Stimulated activated CD4-positive, alpha-beta T cell treated with anti-CD3 and anti-CD28 coated beads, Interleukin-1b, Interleukin-23, amount 100 ng/mL, for 1 hour (primary cell): ENCODE measurements around the gene PDLIM1.
"Not testable (repeated sequence)": the region's sequence is repeated elsewhere in the genome, so short reads cannot be mapped to it uniquely, and the experiment has no call there.

Source experiments
- DNase-seq, 2 donors: peaks; one replicate each; pipeline ENCODE4 v3.0.0-alpha.2; 2020; ENCODE audit warnings: low read depth in 2 of 2

The PDLIM1 gene

DNA sequence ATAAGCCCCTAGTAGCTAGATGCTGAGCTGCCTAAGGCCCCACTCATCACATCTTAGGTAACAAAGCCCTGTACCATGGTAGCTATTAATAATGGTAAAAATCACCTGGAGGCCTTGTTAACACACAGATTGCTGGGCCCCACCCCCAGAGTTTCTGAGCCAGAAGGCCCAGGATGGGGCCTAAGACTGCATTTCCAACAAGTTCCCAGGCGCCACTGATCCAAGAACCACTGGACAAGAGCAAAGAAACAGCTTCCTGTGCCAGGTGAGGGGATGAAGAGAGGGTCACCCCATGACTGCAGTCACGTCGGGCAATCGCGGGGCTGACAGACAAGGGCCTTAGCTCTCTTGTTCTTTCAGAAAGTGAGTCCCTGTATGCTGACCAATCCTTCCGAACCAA, 50.0 kb downstream of the PDLIM1 start:
- DNase-seq: no peak

DNA sequence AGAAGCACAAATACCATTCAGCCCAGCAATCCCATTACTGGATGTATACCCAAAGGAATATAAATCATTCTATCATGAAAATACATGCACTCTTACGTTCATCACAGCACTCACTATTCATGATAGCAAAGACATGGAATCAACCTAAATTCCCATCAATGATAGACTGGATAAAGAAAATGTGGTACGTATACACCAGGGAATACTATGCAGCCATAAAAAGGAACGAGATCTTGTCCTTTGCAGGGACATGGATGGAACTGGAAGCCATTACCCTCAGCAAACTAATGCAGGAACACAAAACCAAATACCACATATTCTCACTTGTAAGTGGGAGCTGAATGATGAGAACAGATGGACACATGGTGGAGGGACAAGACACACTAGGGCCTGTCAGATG, 50.7 kb downstream of the PDLIM1 start:
- not testable (repeated sequence) for DNase-seq

DNA sequence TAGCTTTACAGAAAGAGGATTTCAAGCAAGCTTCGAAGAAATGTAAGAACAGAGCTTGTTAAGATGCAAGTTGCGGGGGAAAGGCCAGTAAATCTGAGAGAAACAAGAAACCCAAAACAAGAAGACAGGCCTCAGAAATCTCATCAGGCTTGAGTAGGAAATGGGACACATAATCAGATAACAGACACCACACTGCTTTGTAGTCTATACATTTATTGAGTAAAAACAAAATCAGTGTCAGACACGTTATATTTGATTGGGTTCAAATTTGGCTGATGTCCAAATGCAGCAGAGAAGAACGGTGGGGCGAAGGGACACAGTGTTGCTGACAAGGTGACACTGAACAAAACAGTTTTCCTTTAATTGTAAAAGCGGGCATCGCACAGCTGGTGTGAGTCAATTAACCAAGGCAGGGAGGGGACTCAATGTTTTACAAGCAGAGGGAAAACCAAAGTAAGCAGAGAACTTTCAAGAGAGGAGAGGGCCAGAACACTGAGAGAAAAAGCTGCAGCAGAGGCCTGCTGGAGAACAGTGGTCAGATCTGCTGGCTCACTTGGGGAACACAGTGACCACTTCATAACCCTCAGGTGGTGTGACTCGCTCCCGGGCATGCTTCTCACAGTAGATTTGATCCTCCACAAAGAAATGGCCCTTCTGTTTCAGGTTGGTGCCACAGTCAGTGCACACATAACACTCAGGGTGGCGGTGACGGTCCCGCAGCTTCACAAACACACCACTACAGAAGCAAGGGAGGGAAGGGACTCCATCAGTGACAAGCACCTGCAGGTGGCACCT, 53.2 kb downstream of the PDLIM1 start:
- no peak for DNase-seq

DNA sequence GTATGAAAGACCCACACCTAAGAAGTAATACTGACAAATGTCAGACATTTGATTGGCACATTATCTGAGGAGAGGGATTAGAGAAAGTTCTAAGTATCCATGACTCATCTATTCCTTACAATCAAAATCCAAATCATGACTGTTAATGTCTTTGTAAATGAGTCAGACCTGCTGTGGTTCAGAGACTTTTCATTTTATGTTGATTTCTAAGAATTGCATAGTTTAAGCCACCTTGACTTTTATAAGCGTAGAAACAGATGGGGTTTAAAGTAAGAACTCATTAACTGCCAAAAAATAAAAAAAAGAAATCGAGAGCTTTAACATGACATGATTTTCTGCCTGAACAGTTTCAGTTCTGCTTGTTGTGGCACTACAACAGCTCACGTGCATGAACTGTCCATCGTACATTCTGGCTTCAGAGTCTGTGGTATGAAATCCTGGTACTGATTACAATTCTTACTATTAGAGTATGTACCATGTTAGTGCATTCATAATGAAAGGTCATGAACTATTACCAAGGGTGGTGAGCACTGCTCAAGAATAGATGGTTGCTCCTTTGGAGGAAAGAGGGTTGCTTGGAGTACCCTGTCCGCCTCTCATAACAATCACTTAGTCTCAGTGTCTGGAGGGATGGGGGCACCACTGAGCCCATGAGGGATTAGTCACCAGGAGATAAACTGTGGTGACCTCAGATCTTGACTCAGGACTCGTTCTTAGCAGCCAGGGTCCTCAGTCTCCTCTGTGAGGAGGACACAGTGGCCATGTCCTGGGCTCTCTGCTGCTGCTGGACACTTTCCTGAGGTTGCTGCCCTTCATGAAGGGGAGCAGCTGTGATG, 54.5 kb downstream of the PDLIM1 start:
- DNase-seq: no peak

DNA sequence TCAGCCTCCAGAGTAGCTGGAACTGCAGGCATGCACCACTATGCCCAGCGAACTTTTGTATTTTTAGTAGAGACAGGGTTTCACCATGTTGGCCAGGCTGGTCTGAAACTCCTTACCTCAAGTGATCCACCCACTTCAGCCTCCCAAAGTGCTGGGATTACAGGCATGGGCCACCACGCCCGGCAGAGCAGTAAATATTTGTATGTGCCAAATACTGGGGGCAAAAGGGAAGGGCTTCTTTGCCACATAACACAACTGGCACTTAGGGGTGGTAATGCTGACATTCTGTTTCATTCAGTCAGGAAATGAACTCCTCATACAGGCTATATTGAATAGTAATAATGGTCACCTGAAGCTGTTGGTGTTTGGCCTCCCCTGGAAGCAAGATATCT, 55.1 kb downstream of the PDLIM1 start:
- no peak for DNase-seq

DNA sequence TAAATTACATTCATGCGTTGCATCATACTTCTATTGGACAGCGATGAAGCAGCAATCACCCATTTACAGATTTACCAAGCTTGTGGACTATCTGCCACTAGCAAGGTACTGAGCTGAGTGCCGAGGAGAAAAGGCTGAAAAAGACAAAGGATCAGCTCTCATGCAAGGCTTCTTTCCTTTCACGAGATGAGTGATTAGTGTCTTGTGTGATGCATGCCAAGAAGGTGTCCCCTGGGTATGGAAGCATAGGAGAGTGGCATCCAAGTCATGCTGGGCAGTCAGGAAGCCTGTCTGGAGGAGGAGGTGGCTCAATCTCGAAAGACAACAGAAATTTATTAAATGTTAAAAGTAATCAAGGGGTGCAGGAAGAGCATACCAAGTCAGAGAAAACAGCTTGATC, 55.9 kb downstream of the PDLIM1 start:
- DNase-seq: no peak

DNA sequence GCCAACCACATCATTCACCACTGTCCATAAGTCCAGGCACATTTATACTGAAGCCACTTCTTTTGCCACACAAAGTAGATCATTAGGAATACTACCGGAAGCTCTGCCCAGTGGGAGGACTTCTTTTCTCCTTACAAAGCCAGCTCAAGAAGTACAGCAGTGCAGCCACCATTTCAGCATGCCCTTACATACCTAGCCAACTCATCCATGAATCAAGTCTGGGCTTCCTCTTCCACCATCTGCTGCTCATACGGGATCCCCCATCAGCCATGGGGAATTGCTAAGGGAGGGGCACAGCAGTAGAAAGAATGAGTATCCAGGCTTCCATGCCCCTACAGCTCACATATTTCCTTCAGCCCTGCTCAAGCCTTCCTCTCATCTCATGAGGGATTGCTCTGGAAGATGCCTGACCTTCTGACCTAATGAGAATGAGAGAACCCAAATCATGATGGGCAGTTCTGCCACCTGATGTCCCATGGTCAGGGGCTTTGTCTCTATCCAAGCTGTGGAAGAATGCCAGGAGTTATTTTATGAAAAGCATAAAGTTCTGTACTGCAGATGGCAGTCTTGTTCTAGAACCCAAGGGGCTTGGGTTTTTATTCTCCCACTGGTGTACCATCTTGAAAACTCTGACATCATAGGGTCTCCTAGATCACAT, 57.3 kb downstream of the PDLIM1 start:
- no peak for DNase-seq

DNA sequence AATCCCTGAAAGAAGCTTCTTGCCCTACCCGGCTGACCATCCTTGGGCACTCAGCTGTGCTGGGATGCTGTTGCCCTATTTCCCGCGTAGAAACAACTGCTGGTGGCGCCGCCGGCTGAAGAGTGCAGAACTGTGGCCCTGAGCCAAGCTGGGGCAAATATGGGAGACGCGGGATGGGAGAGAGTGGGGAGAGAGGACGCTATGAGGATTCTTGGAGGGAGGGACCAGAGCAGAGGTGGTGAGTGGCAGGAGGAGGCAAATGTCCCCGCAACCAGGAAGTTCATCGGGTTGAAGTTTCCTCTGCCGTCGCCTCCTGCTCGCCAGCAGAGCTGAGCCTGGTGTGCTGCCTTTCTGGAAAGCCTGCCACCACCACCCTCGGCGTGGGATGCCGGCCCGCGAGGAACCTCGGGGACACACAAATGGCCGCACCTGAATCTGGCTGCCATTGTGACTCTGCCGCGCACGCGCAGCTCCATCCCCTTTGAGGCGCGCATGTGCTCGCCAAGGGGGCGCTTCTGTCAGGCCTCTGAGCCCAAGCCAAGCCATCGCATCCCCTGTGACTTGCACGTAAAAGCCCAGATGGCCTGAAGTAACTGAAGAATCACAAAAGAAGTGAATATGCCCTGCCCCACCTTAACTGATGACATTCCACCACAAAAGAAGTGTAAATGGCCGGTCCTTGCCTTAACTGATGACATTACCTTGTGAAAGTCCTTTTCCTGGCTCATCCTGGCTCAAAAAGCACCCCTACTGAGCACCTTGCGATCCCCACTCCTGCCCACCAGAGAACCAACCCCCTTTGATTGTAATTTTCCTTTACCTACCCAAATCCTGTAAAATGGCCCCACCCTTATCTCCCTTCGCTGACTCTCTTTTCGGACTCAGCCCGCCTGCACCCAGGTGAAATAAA, 59.9 kb downstream of the PDLIM1 start:
- DNase-seq: peak in 1 of 2 donors; percentile 14

DNA sequence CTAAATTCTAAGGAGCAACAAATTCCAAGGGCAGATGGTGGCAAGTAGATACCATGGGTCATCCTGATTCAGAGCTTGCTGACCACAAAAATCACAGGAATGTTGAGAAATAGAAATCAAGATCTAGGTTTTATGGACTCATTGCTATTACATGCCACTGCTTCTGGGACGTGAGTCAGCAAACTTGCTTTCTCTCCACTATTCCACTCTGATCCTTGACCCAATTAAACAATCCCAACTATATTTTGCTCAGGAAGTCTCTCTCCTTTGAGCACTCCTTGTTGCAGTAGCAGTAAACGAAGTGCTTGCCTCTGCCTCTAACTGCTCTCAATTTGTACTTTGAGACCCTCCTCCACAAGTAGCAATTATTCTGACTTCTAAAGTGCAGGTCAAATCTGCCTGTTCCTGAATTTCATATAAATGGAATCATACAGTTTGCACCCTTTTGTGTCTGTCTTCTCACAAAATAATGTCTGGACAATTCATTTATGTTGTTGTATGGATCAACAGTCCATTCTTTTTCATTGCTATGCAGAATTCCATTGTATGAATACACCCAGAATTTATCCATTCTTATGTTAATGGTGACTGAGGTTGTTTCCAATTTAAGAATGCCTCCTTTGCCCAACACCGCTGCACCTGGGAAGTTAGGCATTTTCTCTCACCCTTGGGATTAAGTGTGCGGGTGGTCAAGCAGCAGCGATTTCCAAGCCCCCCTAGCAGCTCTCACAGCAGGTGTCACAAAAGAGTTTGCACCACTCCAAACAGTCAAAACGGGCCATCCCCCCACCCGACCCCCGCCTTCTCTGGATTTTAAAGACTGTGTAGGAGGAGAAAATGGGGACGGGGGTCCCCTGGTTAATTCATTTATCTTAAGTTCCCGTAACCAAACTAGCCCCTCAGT, 60.8 kb downstream of the PDLIM1 start:
- no peak for DNase-seq

DNA sequence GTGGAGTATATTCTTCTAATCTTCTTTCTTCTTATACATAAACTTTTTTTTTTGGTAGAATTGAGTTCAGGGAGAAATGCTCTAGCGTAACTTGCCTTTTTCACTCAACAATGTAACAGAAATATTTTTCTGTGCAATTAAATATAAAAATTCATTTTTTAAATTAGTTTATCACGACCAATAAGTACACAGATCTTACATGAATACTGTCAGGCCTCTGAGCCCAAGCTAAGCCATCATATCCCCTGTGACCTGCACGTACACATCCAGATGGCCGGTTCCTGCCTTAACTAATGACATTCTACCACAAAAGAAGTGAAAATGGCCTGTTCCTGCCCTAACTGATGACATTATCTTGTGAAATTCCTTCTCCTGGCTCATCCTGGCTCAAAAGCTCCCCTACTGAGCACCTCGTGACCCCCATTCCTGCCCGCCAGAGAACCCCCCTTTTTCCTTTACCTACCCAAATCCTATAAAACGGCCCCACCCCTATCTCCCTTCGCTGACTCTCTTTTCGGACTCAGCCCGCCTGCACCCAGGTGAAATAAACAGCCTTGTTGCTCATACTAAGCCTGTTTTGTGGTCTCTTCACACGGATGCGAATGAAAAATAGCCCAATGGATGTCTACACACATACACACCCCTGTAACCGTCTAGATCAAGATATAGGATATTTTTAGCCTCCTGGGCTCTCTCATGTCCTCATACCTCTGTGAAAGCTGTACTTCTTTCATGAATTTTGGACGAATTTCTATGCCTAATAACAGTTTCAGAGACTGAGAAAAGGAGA, 61.7 kb downstream of the PDLIM1 start:
- DNase-seq: not testable (repeated sequence)

DNA sequence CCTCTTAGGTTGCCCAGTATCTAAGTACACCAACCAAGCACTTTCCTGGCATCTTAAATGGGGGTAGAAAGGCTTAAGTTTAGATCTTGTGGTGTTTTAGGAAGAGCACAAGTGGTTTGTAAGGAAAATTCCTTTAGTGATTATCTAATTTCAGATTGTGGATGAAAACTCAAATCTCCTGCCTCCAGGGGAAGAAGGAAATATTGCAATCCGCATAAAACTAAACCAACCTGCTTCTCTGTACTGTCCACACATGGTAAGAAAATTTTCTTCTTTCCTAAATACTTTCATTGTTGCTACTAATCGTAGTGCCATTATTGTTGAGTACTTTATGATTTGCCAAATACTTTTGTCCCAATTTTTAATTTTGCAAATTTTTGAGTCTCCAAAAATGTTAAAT, 65.7 kb downstream of the PDLIM1 start:
- DNase-seq: no peak

DNA sequence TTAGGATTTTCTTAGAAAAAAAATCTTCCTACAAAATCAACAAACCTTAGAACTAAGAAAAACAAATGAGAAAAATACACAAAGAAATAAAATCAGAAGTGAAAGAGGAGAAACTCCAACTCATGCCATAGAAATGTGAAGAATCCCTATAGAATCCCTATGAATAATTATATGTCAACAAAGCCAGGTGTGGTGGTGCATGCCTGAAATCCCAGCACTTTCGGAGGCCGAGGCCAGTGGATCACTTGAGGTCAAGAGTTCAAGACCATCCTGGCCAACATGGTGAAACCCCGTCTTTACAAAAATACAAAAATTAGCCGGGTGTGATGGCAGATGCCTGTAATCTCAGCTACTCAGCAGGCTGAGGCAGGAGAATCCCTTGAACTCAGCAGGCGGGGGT, 69.7 kb downstream of the PDLIM1 start:
- no peak for DNase-seq

DNA sequence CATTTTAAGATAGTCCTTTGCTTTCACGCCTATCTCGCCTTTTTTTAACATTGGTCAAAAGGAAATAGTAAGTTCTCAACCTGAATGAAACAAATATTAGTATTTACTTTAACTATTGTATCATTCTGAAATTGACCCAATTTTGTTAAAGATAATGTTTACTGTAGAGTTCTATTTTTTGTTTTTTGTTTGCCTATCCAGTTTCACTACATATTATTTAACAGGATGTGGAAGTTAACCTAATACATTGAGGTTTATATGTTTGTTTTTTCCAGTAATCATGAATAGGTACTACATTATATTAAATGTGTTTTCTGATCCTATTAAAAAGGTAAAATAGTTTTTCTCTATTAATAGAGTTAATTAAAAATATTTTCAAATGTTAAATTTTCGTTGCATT, 70.3 kb downstream of the PDLIM1 start:
- no peak for DNase-seq

DNA sequence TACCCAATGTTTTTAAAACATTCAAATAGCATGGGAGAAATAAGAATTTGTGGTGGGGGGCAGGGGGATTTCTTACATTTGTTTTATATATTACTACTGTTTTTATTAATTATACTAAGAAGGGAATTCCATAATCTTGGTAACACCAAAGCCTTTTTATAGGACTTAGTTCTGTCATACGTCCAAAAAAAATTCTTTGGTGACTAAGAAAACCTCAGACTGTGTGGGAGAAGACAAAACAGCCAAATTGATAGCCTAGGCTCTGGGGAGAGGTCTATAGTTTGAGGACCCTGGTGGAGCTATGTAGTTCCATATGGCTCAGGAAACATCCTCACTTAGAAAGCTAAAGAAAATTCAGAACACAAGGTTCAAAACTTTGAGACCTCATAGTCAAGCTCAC, 73.3 kb downstream of the PDLIM1 start:
- no peak for DNase-seq

DNA sequence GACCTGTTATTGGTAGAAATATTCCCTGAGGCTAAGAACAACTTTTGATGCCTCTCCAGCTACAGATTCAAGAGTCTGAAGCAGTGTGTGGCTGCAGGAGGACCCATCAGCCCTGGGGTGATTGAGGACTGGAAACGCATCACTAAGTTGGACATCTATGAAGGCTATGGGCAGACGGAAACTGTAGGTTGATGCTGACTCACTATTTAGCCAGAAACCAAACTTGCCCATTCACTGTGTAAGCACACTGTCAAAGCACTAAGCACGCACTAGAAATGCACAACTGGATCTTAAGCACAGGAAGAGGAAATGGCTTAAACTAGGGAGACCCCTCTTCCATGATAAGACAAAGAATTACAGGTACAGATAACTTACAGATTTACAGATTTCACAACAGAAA, 76.0 kb downstream of the PDLIM1 start:
- no peak for DNase-seq

DNA sequence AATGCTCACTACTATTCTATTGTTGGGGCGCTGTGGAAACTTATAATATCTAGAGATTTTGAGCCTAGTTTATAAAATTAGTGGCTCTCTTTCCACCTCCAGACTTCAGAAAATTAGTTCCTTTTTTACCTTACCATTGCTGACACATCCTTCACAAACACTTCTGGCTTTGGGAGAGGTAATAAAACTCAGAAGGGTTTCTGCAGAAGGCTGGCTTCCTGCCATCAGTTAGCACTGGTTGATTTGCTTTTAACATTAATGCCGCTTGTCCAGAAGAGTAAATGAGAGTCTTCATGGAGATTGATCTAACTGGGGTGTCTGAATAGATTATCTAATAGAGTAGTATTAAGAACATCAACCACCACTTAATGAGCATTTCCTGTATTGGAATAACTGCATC, 76.4 kb downstream of the PDLIM1 start:
- no peak for DNase-seq

DNA sequence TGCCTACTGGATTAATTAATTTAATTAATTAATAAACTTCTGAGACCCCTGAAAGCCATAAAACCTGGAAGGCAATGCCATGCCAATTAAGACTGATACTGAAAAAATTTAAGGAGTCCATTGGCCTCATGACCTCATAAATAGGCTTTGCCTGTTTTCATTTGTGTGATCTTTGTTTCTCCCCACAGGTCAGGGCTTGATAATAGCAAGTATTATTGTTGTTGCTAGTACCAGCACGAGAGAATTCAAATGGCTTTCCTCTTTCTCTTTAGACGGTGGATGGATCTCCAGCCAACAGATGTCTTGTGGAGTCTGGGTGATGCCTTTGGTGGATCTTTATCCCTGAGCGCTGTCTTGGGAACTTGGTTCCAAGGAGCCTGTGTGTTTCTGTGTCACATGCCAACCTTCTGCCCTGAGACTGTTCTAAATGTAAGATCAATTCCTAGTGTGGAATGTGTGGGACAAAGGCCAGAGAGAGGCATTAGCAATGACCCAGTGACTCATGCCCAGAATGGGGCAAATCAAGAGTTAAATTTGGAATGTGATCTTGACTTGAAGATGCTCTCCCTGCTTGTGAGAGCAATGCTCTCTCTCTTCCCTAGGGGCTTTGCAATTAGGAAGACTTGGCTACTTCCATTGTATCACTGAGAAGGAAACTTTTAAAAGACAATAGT, 79.1 kb downstream of the PDLIM1 start:
- no peak for DNase-seq

DNA sequence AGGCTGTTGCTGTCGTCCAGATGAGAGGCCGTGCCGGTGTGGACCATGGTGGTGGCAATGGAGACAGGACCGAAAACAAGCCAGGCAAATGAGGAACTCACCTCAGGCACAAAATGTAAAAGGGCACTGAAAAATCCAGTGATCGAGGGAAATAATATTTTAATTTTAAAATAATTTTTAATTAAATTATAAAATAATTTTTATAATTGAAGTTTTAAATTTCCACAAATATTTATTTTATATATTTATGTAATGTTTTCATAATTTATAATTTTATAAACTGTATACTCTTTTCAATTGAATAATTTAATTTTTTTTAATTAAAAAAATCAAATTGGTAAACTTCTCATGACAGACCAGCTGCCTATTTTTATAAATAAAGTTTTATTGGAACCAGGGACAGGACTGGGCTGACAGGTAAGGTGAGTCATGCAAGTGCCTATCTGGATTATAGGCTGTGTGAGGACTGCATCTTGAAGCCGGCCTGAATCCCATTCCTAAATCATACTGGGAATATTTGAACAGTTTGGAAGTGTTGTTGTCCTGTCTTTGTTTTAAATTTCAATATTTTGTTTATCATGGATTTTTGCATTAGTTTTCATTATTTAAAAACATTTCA, 81.2 kb downstream of the PDLIM1 start:
- DNase-seq: no peak
